T-helper 2 cell treated with Interferon-gamma antibody and Interleukin-4, amounts not matched to agents 5 μg/mL and 100 μg/mL, for 36 hours (primary cell): ENCODE measurements around the gene GRB2.
"Not testable (repeated sequence)": the region's sequence is repeated elsewhere in the genome, so short reads cannot be mapped to it uniquely, and the experiment has no call there.

Experiments used
- DNase-seq: peaks from one replicate; pipeline ENCODE4 v3.0.0; 2021; ENCODE audit warnings: low spot score
- H3K27ac Mint-ChIP-seq: one replicate; pipeline ENCODE4 v1.8.0; 2021; ENCODE audit warnings: mild to moderate bottlenecking, mixed read lengths
- H3K27me3 Mint-ChIP-seq: one replicate; pipeline ENCODE4 v1.8.0; 2021; ENCODE audit warnings: low read depth, mixed read lengths
- H3K36me3 Mint-ChIP-seq: one replicate; pipeline ENCODE4 v1.8.0; 2021; ENCODE audit warnings: low read depth, mixed read lengths
- H3K4me1 Mint-ChIP-seq: one replicate; pipeline ENCODE4 v1.8.0; 2021; ENCODE audit warnings: low read depth, mixed read lengths
- H3K4me3 Mint-ChIP-seq: one replicate; pipeline ENCODE4 v1.8.0; 2022; ENCODE audit warnings: mild to moderate bottlenecking, moderate library complexity, mixed read lengths
- H3K9me3 Mint-ChIP-seq: one replicate; pipeline ENCODE4 v1.8.0; 2021; ENCODE audit warnings: mixed read lengths

Gene GRB2

DNA sequence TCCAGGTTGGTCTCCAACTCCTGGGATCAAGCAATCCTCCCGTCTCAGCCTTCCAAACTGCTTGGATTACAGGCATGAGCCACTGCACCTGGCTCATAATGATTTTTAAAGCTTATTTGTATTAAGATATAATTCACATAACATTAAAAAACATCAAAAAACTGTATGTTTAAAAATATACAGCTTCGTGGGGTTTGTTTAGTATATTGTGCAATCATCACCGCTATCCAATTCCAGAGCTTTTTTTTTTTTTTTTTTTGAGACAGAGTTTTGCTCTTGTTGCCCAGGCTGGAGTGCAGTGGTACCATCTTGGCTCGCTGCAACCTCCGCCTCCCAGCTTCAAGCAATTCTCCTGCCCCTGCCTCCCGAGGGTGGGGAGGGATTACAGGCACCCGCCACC is 105.2 kb downstream of the GRB2 start:
- Mint-ChIP-seq H3K4me3 (no peak overlapping the region), H3K27ac (no peak overlapping the region)

GRCh38 chr17:75295201-75296158 is 110.0 kb downstream of the GRB2 start:
- peak overlapping the region; percentile 74 for H3K27ac Mint-ChIP-seq

More for the DNA sequence above, 105.2 kb downstream of the GRB2 start:
- peaks cover 3% of the 10 kb centered on the region for H3K36me3 Mint-ChIP-seq
- no peak for DNase-seq
- H3K27me3 Mint-ChIP-seq, result no peaks in the 10 kb centered on the region
- H3K9me3 Mint-ChIP-seq, result no peaks in the 10 kb centered on the region
- peaks cover 18% of the 10 kb centered on the region for H3K4me1 Mint-ChIP-seq

GRCh38 chr17:75292810-75293448 is 112.5 kb downstream of the GRB2 start:
- H3K27me3 Mint-ChIP-seq, H3K36me3 Mint-ChIP-seq, DNase-seq, H3K9me3 Mint-ChIP-seq, H3K4me3 Mint-ChIP-seq, H3K27ac Mint-ChIP-seq: not testable (repeated sequence)
- peaks cover 27% of the 10 kb centered on the region for H3K4me1 Mint-ChIP-seq

More at GRCh38 chr17:75295201-75296158, 110.0 kb downstream of the GRB2 start:
- no peaks in the 10 kb centered on the region for H3K9me3 Mint-ChIP-seq
- DNase-seq, result peak; percentile 72
- H3K36me3 Mint-ChIP-seq, result peaks cover 1% of the 10 kb centered on the region
- H3K4me1 Mint-ChIP-seq, result peaks cover 22% of the 10 kb centered on the region
- H3K27me3 Mint-ChIP-seq, result no peaks in the 10 kb centered on the region
- H3K4me3 Mint-ChIP-seq, result peak overlapping the region; percentile 47

- no peaks in the 10 kb centered on the region for H3K9me3 Mint-ChIP-seq
- peaks cover 10% of the 10 kb centered on the region for H3K4me1 Mint-ChIP-seq
- peak overlapping the region; percentile 99 for H3K4me3 Mint-ChIP-seq
- DNase-seq, result peak; percentile 76
- H3K36me3 Mint-ChIP-seq, result peaks cover 19% of the 10 kb centered on the region
- H3K27me3 Mint-ChIP-seq, result no peaks in the 10 kb centered on the region
- peak overlapping the region; percentile 100 for H3K27ac Mint-ChIP-seq
Observed at GRCh38 chr17:75289832-75290337, 115.6 kb downstream of the GRB2 start.

DNA sequence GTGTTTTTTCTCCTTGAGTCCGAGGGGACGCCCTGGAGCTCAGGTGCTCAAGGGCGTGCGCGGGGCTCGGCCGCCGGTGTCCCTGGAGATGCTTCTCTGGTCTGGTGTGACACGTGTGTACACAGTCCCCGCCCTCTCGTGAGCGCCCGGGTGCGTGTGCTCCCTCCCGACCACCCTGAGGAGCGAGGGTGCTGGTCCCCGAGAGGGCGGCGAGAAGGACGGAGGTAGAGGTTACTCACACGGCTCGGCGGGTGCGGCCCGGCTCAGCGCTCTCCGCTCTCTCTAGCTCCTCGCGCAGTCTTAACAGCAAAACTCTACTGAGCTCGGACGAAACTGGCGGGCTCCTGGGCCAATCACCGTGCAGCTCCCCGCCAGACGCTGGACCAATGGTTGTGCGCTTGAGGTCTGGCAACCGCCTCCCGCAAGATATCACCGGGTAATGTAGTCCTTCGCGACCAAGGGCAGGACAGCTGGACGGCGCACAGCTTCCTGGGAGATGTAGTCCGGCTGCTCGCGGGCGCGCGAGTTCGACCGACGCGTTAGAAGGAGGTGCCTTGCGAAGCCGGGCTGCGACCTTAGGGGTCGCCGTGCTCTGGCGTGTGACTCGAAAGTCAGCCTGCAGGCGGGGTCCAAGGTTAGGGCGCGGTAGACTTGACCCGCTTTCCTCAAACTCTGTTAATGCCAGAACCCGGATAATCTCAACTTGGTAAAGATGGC is 116.2 kb downstream of the GRB2 start, which contains the start of gene SLC25A19:
Gene SLC25A19 (minus strand): TSS at position 319 of the 717 bp plus-strand sequence. CDS start 2,669 bp downstream, outside the sequence.
- H3K36me3 Mint-ChIP-seq, result peaks cover 21% of the 10 kb centered on the region
- peak within 1 kb of the TSS; percentile 100 for H3K27ac Mint-ChIP-seq
- no peaks in the 10 kb centered on the region for H3K27me3 Mint-ChIP-seq

DNA sequence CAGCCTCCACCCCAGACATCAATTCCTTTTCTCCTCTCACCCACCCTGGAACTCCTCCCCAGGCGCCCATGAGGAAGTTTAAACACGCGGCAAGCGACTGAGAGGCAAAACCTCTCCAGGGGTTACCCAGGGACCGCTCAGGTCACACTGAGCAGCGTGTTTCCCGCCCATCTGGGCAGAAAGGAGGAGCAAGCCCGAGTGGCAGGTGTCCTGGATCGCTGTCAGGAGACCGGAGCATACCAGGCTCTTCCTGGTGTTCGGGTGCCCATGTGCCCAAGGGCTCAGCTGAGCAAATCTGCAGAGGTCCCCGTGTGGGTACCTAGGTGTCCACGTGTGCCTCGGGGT is 116.7 kb downstream of the GRB2 start:
- peaks cover 22% of the 10 kb centered on the region for H3K36me3 Mint-ChIP-seq
- peak overlapping the region; percentile 99 for H3K4me3 Mint-ChIP-seq
- peaks cover 7% of the 10 kb centered on the region for H3K4me1 Mint-ChIP-seq
- H3K27ac Mint-ChIP-seq, result peak overlapping the region; percentile 100
- H3K27me3 Mint-ChIP-seq, result no peaks in the 10 kb centered on the region
- DNase-seq, result peak; percentile 49
- no peaks in the 10 kb centered on the region for H3K9me3 Mint-ChIP-seq

More for the DNA sequence above, 116.2 kb downstream of the GRB2 start, which contains the start of gene SLC25A19:
- Mint-ChIP-seq H3K4me3 (peak within 1 kb of the TSS; percentile 99), H3K9me3 (no peaks in the 10 kb centered on the region), H3K4me1 (peaks cover 9% of the 10 kb centered on the region)
- DNase-seq, result peak; percentile 98

GRCh38 chr17:75288359-75288758 is 117.1 kb downstream of the GRB2 start:
- Mint-ChIP-seq H3K27ac (peak overlapping the region; percentile 100), H3K36me3 (peaks cover 25% of the 10 kb centered on the region), H3K9me3 (no peaks in the 10 kb centered on the region), H3K4me1 (peaks cover 7% of the 10 kb centered on the region), H3K27me3 (no peaks in the 10 kb centered on the region), H3K4me3 (peak overlapping the region; percentile 99)
- no peak for DNase-seq

DNA sequence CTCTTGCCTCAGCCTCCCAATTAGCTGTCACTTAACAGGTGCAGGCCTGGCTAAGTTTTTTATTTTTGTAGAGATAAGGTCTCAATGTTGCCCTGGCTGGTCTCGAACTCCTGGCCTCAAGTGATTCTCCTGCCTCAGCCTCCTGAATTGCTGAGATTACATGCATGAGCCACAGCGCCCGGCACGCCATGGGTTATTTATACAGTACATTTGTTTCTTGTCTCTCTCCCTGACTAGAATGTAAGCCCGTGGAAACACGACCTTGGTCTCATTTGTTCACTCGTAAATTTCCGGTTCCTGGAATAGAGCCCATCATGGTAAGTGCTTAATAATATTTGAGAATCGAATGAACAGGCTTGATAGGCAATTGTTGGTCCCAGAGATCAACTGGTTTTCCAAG is 118.3 kb downstream of the GRB2 start:
- no peak overlapping the region for H3K27ac Mint-ChIP-seq
- H3K36me3 Mint-ChIP-seq, result peaks cover 27% of the 10 kb centered on the region
- H3K27me3 Mint-ChIP-seq, result no peaks in the 10 kb centered on the region
- DNase-seq, result no peak
- H3K4me1 Mint-ChIP-seq, result peaks cover 7% of the 10 kb centered on the region
- H3K9me3 Mint-ChIP-seq, result no peaks in the 10 kb centered on the region
- H3K4me3 Mint-ChIP-seq, result peak overlapping the region; percentile 48

GRCh38 chr17:75285123-75285522 is 120.4 kb downstream of the GRB2 start:
- no peak overlapping the region for H3K4me3 Mint-ChIP-seq
- H3K27me3 Mint-ChIP-seq, result no peaks in the 10 kb centered on the region
- H3K27ac Mint-ChIP-seq, result no peak overlapping the region

GRCh38 chr17:75280189-75280588 is 125.3 kb downstream of the GRB2 start:
- H3K36me3 Mint-ChIP-seq, result peaks cover 20% of the 10 kb centered on the region
- H3K27me3 Mint-ChIP-seq, H3K4me1 Mint-ChIP-seq, H3K9me3 Mint-ChIP-seq, DNase-seq, H3K4me3 Mint-ChIP-seq, H3K27ac Mint-ChIP-seq: not testable (repeated sequence)

More at GRCh38 chr17:75285123-75285522, 120.4 kb downstream of the GRB2 start:
- peaks cover 7% of the 10 kb centered on the region for H3K4me1 Mint-ChIP-seq
- no peaks in the 10 kb centered on the region for H3K9me3 Mint-ChIP-seq
- peaks cover 33% of the 10 kb centered on the region for H3K36me3 Mint-ChIP-seq
- no peak for DNase-seq

DNA sequence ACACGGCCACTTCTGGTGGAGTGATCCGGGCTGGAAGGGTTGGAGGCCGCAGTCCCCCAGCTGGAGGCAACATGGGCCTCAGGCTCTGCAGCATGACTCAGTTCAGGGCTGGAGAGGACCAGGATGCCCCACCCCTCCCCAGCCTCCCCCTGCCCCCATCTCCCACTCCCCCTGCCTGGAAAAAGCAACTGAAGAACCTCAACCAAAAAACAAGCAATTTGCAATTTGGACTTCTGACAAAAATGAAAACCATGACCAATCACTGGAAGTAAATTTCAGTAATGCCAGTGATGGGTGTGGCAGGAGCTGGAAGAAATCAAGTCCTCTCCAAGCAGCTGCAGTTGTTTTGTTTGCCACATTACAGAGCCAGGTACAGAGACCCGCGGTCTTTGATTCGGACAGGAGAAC is 127.8 kb downstream of the GRB2 start:
- H3K4me3 Mint-ChIP-seq, result no peak overlapping the region
- DNase-seq, result no peak
- peaks cover 24% of the 10 kb centered on the region for H3K36me3 Mint-ChIP-seq
- peaks cover 12% of the 10 kb centered on the region for H3K4me1 Mint-ChIP-seq
- H3K27me3 Mint-ChIP-seq, result no peaks in the 10 kb centered on the region
- no peak overlapping the region for H3K27ac Mint-ChIP-seq
- no peaks in the 10 kb centered on the region for H3K9me3 Mint-ChIP-seq

- Mint-ChIP-seq H3K4me1 (peaks cover 23% of the 10 kb centered on the region), H3K4me3 (peak overlapping the region; percentile 13), H3K9me3 (no peaks in the 10 kb centered on the region), H3K27ac (peak overlapping the region; percentile 3), H3K27me3 (no peaks in the 10 kb centered on the region), H3K36me3 (peaks cover 23% of the 10 kb centered on the region)
- no peak for DNase-seq
Observed at GRCh38 chr17:75273977-75274708, 131.3 kb downstream of the GRB2 start.

- H3K36me3 Mint-ChIP-seq, result peaks cover 21% of the 10 kb centered on the region
- H3K4me1 Mint-ChIP-seq, result peaks cover 29% of the 10 kb centered on the region
- H3K9me3 Mint-ChIP-seq, result no peaks in the 10 kb centered on the region
- H3K27me3 Mint-ChIP-seq, result no peaks in the 10 kb centered on the region
- H3K27ac Mint-ChIP-seq, result peak overlapping the region; percentile 70
- DNase-seq, result no peak
- H3K4me3 Mint-ChIP-seq, result peak overlapping the region; percentile 81
Observed at GRCh38 chr17:75272848-75273184, 132.7 kb downstream of the GRB2 start.
